ENCODE measurements around the gene VCL. TPM values are rescaled to one million over a fixed set of nuclear protein-coding genes. Genes with fewer than 3 reads are reported as not detected.

Gene VCL
- total and polyA plus RNA-seq, 9 of the 15 experiments (the other 6 are each of a cell fraction or from before 2014, with no cell fraction given), result 29.8 to 186 (median 76.4) TPM

GRCh38 chr10:74021248-74022055 lies 23.5 kb downstream of the VCL start (continued):
- TF ChIP-seq ZNF512 (tag; IDR thresholded peaks at IDR 0.05), result peak; percentile 59
- TF ChIP-seq NR2C2 (CRISPR knock-in tag; IDR thresholded peaks at IDR 0.05), result no peak
- peak; percentile 59 for TF ChIP-seq NR2C2 (tag; IDR thresholded peaks at IDR 0.05)
- TF ChIP-seq BACH1 (tag; IDR thresholded peaks at IDR 0.05), result peak; percentile 88
- peak; percentile 93 to 97 for TF ChIP-seq FOXK2 (conservative IDR thresholded peaks at IDR 0.05 in 1 of 2, IDR thresholded peaks at IDR 0.05 in 1 of 2; ENCODE audit: low read depth in 2 of 2)
- TF ChIP-seq DIDO1 (tag; IDR thresholded peaks at IDR 0.05; ENCODE audit: low read depth), result no peak
- no peak for TF ChIP-seq POLR2AphosphoS2 (IDR thresholded peaks at IDR 0.05; ENCODE audit: low read length)
- TF ChIP-seq DEAF1 (CRISPR knock-in tag; IDR thresholded peaks at IDR 0.05), result no peak
- TF ChIP-seq CTCFL (IDR thresholded peaks at IDR 0.05; ENCODE audit: borderline replicate concordance, insufficient read depth, low read depth, low read length, poor library complexity, severe bottlenecking), result no peak
- TF ChIP-seq HDAC1 (IDR thresholded peaks at IDR 0.05), result peak; percentile 43 to 72; a peak in 1 of 4 replicates
- TF ChIP-seq CEBPZ (IDR thresholded peaks at IDR 0.05; ENCODE audit: borderline replicate concordance, low read depth, low read length), result no peak

Measured in K562 (cell line).